Dermis microvascular lymphatic vessel endothelial cell (primary cell): ENCODE measurements around the gene ACAD11. TPM values are rescaled to one million over a fixed set of nuclear protein-coding genes. Genes with fewer than 3 reads are reported as not detected.
A peak's percentile ranks its signal among the peaks of the same experiment; 100 is the strongest.
"Not testable (repeated sequence)": the region's sequence is repeated elsewhere in the genome, so short reads cannot be mapped to it uniquely, and the experiment has no call there.

Source experiments
- DNase-seq, 2 donors: peaks; one replicate each; pipeline versions ENCODE4 v3.0.0 to v3.0.0-alpha.2; 2010; ENCODE audit warnings: low read depth in 2 of 2
- total RNA-seq: library from RNA; depleted of rRNA; stranded (reverse); fragments of >200 nt; gene quantifications from 2 replicates; pipeline ENCODE4 v1.2.1, GENCODE V29; 2014

The ACAD11 gene
- total RNA-seq, 1 donor from 2014 or later = 16.6 TPM

GRCh38 chr3:132652640-132653270, 6.9 kb downstream of the ACAD11 start:
- DNase-seq = no peak

GRCh38 chr3:132650153-132650552, 9.5 kb downstream of the ACAD11 start:
- DNase-seq = no peak

GRCh38 chr3:132645058-132645457, 14.6 kb downstream of the ACAD11 start:
- peak in 1 of 2 donors; percentile 71 for DNase-seq

GRCh38 chr3:132643366-132643765, 16.2 kb downstream of the ACAD11 start:
- DNase-seq = no peak

GRCh38 chr3:132642539-132642847, 17.1 kb downstream of the ACAD11 start:
- DNase-seq = no peak

- DNase-seq = peak; percentile 56 to 69
These were observed 17.6 kb downstream of the ACAD11 start for GRCh38 chr3:132641837-132642538.

- DNase-seq = not testable (repeated sequence)
These were observed 18.2 kb downstream of the ACAD11 start for GRCh38 chr3:132641427-132641826.

- no peak for DNase-seq
These were observed 20.9 kb downstream of the ACAD11 start for GRCh38 chr3:132638706-132639105.

- DNase-seq = no peak
These were observed 22.0 kb downstream of the ACAD11 start for GRCh38 chr3:132637590-132637989.

- DNase-seq = no peak
These were observed 24.6 kb downstream of the ACAD11 start for GRCh38 chr3:132635052-132635451.

- DNase-seq = no peak
These were observed 29.0 kb downstream of the ACAD11 start for GRCh38 chr3:132630612-132631011.

GRCh38 chr3:132629928-132630327, 29.7 kb downstream of the ACAD11 start:
- DNase-seq = peak in 1 of 2 donors; percentile 73

- no peak for DNase-seq
These were observed 31.5 kb downstream of the ACAD11 start for GRCh38 chr3:132628157-132628556.

- no peak for DNase-seq
These were observed 32.7 kb downstream of the ACAD11 start for GRCh38 chr3:132626955-132627354.

- DNase-seq = no peak
These were observed 34.0 kb downstream of the ACAD11 start for GRCh38 chr3:132625613-132626012.

GRCh38 chr3:132624790-132625189, 34.8 kb downstream of the ACAD11 start:
- DNase-seq = no peak

- DNase-seq = no peak
These were observed 36.0 kb downstream of the ACAD11 start for GRCh38 chr3:132623646-132624045.

GRCh38 chr3:132622761-132623160, 36.8 kb downstream of the ACAD11 start:
- peak in 1 of 2 donors; percentile 39 for DNase-seq

- DNase-seq = peak in 1 of 2 donors; percentile 77
These were observed 37.5 kb downstream of the ACAD11 start for GRCh38 chr3:132622148-132622547.

- DNase-seq = no peak
These were observed 42.8 kb downstream of the ACAD11 start for GRCh38 chr3:132616780-132617179.

- no peak for DNase-seq
These were observed 43.7 kb downstream of the ACAD11 start for GRCh38 chr3:132615881-132616280.

GRCh38 chr3:132615301-132615700, 44.3 kb downstream of the ACAD11 start:
- DNase-seq = not testable (repeated sequence)

- DNase-seq = not testable (repeated sequence)
These were observed 53.0 kb downstream of the ACAD11 start for GRCh38 chr3:132606620-132607019.
